NCI-H187 treated with DMSO at 0.1 percent for 48 hours (cell line): ENCODE data around the gene CEMIP2.
"Not testable (repeated sequence)": the region's sequence is repeated elsewhere in the genome, so short reads cannot be mapped to it uniquely, and the experiment has no call there.

ENCODE experiments used
- DNase-seq: peaks from one replicate; lab custom pipeline; 2025; lab: John Stamatoyannopoulos, UW

CEMIP2 gene, protein sequence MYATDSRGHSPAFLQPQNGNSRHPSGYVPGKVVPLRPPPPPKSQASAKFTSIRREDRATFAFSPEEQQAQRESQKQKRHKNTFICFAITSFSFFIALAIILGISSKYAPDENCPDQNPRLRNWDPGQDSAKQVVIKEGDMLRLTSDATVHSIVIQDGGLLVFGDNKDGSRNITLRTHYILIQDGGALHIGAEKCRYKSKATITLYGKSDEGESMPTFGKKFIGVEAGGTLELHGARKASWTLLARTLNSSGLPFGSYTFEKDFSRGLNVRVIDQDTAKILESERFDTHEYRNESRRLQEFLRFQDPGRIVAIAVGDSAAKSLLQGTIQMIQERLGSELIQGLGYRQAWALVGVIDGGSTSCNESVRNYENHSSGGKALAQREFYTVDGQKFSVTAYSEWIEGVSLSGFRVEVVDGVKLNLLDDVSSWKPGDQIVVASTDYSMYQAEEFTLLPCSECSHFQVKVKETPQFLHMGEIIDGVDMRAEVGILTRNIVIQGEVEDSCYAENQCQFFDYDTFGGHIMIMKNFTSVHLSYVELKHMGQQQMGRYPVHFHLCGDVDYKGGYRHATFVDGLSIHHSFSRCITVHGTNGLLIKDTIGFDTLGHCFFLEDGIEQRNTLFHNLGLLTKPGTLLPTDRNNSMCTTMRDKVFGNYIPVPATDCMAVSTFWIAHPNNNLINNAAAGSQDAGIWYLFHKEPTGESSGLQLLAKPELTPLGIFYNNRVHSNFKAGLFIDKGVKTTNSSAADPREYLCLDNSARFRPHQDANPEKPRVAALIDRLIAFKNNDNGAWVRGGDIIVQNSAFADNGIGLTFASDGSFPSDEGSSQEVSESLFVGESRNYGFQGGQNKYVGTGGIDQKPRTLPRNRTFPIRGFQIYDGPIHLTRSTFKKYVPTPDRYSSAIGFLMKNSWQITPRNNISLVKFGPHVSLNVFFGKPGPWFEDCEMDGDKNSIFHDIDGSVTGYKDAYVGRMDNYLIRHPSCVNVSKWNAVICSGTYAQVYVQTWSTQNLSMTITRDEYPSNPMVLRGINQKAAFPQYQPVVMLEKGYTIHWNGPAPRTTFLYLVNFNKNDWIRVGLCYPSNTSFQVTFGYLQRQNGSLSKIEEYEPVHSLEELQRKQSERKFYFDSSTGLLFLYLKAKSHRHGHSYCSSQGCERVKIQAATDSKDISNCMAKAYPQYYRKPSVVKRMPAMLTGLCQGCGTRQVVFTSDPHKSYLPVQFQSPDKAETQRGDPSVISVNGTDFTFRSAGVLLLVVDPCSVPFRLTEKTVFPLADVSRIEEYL (N-terminal part only)

DNA sequence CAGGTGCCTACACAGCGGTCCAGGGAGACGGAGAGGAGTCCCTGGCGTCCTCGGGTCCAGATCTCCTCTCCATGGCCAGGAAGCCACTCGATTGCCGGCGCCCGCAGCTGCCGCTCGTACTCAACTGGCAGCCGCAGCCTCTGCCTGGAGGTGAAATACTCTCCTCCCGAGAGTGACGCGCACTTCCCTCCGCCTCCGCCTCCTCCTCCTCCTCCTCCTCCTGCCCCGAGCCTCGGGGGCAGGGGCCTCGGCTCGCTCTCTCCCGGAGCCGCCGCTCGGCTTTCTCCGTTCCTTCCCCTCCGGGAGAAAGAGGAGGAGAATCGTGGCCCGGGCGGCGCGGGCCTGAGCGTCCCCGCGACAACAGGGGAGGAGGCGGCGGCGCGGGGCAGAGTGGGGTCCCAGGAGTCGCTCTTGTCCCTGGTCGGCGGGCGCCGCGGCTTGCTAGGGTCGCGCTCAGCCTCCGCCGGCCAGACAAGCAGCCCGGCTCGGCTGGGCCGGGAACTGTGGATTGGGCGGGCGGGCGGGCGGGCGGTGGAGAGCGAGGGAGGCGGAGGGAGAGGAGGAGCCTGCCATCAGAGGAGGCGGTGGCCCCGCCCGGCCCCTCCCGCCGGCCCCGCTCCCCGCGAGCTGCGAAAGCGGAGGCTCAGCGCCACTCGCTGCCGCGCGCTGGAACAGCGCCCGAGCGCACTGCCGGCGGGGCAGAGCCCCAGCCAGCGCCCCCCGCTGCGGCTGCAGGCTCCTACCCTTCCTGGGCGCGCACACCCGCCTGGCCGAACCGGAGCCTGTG, at the start of gene CEMIP2:
Gene CEMIP2 (minus strand): TSS at position 126 of the 787 bp plus-strand sequence. CDS start 18,140 bp downstream, outside the sequence.
- no peak for DNase-seq

DNA sequence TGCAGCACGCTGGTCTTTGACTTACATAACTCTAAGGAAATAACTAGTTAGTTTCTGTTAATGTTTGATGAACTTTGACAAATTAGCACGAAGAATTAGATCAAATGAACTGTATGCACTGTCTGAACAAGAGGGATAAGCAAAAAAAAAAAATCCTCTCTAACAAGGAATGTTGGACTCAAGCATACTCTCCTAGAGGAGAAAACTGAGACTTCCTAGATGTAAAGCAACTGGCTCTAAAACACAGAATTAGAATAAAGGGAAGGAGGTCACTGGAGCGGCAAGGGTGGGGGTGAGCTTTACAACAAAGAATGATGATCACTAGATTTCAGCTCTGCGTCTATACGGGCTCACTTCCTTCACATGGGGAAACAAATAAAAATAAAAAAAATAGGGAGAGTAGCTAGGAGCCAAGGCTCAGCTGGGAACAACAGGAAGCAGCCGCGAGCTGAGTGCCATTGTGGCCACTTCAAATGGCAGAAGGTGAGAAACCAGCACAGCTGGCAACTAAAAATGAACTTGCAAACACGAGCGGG, 48.7 kb upstream of the CEMIP2 start:
- no peak for DNase-seq

DNA sequence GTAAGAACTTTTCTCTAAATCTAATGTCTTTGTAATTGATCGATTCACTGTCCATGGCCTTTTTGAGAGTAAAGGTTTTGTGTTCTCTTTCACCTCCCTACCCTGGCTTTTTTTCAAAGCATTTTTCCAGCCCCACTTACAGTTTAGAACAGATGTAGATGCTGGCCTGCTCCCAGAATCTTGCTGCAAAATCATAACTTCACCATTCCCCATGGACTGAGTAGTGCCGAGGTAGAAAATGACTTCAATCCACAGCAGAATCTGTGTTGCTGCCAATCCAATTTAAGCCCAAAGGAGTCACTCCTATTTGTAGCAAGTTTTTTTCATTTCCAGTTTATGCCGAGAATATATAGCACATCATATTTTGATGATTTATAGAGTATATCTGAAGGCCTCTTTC, 46.5 kb upstream of the CEMIP2 start:
- DNase-seq, result no peak

DNA sequence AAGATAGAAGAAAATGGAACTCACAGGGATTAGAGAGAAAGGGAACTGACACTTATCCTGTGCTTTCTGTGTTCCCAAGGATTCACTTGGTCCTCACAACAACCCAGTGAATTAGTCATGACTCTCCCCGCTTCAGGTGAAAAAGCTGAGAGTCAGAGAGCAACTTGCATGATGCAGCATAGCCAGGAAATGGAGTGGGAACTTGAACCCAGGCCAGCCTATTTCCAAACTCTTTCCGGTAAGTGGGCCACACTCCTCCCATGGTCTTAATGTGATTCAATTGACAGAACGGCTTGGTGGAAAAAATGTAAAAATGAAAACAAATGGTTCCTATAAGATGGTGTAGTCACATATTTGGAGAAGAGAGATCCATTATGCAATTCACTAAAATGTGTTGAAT, 45.9 kb upstream of the CEMIP2 start:
- DNase-seq, result no peak

DNA sequence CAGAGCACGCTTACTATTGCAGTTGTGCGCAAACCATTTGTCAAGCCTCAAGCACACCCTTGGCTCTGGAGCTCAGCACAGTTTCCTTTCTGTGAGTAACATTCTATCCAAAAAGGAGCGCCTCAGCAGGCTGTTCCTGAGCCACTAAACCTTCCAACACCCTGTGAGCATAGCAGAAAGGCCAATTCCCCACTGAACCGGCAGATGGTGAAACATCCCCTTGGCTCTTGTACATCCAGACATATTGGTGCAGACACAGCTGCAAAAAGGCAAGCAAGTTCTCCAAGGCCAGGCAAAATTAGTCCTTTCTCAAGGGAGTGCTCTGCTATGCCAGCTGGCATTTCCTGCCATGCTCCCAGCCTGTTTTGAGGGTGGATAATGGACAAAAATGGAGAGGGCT, 44.1 kb upstream of the CEMIP2 start:
- DNase-seq, result no peak

DNA sequence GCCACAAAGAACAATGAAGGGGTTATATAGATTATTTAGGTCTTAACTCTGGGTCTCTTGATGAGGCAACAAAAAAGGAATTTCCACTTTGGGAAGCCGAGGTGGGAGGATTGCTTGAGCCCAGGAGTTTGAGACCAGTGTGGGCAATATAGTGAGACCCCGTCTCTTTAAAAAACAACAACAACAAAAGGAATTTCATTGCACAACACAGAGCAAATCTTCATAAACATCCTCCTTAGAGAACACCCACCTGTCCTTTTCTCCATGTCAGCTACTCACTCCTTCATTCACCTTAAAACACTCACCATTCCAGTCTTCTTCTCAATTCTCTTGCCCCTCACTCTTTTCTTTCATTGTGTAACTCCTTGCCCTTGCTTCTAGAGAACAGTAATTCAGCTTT, 39.8 kb upstream of the CEMIP2 start:
- DNase-seq, result no peak

DNA sequence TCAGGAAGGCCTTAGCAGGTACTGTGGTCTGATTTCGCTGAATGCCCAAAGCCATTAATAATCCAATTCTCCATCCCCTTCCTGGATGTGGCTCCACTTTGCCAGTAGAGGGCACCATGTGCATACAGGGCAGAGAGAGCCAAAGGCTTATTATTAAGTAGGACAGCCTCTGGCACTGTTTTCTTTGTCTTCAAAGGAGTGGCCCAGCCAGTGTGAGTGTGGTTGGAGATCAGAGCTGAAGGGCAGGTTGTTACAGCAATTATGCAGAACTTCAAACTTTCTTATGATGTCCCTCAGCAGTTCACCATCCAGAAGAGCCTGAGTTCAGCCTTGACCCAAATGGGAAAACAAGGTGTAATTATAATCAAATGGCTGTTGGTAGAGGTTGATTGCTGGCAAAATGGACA, 38.6 kb upstream of the CEMIP2 start:
- DNase-seq, result no peak

DNA sequence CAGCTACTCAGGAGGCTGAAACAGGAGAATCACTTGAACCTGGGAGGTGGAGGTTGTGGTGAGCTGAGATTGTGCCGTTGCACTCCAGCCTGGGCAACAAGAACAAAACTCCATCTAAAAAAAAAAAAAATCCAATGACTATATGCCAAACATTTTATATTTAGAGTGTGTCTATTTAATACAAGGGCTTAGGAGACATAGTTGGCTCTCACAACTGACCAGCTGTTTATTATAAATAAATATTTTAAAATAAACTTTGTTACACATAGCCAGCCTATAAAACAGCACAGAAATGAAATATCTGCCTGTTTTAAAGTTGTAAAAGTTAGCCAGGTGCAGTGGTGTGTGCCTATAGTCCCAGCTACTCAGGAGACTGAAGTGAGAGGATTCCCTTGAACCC, 36.8 kb upstream of the CEMIP2 start:
- DNase-seq, result not testable (repeated sequence)

DNA sequence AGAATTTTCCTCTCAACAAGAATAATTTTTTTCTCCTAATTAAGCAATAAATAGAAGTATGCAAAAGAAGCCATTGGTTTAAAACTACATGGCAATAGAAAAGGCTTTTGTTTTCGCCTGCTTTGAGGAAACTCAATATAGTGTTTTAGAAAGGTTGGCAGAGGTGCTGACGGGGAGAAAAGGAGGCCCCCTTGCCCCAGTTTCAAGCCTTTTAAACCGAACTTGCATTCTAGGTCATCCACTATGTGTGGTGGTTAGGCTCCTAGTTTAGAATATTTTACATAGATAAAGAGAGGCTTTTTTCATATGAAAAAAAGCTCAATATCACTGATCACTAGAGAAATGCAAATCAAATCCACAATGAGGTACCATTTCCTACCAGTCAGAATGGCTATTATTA, 33.5 kb upstream of the CEMIP2 start:
- DNase-seq, result no peak

DNA sequence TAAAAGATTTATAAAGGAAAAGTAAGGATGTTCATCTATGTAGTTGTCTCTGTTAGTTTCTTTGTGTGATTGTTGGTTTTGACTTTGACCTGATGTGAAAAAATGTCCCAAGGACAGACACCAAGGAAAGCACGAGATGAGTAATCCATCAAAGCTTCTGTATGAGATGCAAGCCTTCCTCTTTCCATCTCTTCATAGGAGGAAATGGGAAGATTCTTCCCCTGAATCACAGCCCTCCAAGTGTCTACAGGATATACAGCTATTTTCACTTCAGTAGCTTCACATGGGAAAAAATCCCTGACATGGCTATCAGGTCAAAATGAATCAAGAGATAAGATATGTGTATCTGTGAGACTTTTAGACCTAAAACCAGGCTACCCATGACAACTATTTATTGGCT, 29.0 kb upstream of the CEMIP2 start:
- no peak for DNase-seq

DNA sequence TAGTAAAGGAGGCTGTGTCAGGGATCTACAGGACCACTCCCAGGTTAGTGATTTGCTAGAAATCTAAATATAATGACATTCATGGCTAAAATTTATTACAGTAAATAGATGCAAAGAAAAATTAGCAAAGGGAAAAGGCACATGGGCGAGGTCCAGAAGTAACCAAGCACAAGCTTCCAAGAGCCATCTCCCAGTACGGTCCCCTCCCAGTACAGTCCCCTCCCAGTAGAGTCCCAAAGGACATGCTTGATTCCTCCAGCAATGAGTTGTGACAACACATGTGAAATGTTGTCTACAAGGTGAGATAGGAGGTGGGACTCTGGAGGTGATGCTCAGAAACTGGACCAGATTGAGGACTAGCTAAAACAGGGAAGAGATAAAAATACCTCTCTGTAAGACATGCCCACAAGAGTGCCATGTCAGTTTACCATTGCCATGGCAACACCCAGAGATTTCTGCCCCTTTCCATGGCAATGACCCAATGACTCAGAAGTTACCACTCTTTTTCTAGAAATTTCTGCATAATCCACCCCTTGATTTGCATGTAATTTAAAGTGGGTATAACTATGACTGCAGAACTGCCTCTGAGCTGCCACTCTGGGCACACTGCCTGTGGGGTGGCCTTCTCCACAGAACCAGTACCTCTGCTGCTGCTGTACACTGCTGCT, 27.9 kb upstream of the CEMIP2 start:
- DNase-seq, result no peak

DNA sequence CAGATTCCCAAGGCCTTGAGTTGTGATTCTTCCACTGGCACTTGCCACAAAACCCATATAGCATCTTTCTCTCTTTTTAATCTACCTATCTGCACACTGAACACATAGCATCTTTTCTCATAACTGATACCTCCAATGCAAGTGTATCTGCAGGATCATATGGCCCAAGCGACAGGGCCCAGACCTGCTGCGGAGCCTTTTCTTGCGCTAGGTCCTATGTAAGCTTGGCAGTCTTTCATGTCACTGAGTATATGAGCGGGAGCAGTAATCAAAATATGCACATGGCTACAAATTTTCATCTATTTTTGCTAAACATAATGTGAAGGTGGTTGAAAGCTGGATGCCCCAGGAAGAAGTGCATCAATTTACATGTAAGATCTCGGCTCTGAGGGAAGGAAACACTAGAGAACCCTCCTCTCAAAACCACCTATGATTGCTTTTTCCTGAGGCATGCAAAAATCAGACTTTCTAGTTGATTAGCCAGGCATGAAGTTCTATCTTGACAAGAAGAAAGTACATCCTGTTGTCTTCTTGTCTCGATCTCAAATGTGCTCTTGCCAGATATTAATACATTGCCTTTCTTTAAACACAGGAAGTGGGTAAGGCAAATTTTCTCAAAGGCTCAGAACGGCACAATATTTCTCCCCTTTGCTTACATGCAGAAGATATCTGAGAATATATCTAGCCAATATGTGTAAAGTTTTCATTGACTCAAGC, 26.9 kb upstream of the CEMIP2 start:
- no peak for DNase-seq

DNA sequence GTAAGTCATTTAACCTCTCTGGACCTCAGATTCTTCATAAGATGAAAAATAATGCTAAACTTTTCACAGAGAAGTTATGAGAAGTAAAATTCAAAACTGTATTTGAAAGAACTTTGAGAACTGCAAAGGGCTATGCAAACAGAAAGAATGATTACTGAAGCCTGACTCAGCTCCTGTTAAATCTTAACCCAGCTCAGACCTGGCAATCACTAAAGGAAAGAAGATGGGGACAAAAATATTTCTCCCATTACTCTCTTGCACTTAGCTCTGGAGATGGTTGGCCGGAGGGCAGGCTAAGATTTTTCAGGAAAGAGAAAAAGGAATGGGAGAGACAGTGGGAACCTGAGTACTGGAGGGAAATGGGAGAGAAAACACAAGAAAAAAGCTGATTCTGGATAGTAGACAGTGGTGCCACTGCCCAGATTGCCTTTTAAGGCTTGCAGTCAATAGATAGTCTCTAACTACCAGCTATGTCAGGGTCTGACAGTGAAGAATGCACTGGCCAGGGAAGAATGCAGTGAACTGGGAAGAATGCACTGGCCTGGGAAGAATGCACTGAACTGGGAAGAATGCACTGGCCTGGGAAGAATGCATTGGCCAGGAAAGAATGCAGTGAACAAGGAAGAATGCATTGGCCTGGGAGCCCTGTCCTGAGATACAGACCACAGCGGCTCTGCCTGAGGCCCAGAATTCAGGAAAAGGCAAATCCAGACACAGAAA, 25.2 kb upstream of the CEMIP2 start:
- no peak for DNase-seq

DNA sequence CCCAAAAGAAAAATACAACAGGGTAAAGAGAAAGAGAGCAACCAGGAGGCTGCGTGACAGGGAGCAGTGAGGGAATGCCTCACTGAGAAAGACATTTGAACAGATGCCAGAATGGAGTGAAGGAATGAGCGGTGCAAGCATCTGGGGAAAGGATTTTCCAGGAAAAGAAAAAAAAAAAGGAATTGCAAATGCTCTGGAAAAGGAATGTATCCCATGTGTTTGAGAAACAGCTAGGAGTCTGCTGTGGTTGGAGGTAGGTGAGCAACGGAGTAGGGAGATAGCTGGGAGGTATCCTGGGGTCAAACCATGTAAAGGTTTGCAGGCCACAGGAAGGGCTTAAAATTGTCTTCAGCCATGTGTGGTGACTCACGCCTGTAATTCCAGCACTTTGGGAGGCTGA, 23.6 kb upstream of the CEMIP2 start:
- no peak for DNase-seq

DNA sequence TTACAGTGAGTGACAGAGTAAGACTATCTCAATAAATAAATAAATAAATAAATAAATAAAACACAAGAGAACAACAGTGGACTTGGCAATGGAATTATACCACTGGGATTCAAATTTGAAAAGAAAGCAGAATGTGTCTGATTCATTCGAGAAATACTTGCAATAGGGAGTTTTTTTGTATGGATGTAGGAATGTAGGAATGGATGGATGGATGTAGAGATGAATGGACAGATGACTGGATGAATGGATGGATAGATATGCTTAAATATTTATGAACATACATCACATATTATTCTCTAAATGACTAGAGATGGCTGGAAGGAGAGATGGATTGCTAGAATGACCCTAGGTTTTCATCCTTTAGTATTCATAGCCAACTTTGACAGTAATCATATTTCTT, 22.0 kb upstream of the CEMIP2 start:
- no peak for DNase-seq

DNA sequence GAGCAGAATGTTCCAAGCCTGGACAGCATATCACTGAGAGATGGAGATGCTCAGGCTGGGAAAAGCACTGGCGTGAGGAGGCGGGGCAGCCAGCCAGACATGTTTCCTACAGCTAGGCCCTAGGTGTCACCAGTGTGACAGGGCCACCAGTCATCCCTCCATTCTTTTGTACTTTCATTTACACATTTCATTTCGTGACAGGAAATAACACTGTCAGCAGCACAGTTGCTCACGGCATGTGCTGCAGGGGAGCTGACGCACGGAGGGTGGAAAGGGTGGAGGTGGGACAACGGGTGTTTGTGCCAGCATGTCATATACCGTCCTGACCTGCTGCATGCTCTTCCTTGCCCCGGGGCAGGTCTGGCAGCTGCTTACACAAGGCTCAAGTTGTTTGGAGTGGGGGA, 14.8 kb upstream of the CEMIP2 start:
- DNase-seq, result no peak

DNA sequence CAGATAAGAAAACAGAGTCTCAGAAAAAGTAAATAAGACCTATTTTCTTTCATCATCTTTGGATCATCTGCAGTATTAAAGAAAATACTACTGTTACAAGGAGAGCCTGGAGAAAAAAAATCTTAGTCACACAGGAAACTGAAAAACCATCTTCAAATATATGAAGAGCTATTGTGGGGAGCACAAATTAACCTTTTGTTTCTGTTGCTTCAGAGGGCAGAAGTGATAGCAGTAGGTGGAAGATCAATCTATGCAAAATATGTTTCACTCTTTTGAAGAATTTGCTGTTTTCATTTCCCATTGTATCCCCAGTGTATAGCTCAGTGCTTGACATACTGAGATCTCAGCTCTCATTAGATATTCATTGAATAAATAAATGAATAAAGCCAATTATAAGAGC, 13.1 kb upstream of the CEMIP2 start:
- DNase-seq, result no peak

DNA sequence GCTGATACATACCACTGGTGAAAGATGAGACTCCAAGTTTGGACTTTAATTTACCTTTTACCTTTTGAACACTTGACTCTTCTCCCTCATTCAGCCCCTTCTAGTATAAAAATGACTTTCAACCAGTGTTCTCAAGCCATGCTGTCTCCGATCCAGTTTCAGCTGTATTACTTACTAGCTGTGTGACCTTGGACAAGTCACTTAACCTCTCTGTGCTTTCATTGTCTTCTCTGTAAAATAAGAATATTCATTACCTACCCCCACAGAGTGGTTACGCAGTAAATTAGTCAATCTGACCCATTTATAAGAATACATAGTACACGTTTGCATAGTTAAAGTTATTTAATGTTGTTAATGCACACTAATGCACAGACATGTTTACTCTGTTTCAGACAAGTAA, 12.6 kb upstream of the CEMIP2 start:
- DNase-seq, result no peak

DNA sequence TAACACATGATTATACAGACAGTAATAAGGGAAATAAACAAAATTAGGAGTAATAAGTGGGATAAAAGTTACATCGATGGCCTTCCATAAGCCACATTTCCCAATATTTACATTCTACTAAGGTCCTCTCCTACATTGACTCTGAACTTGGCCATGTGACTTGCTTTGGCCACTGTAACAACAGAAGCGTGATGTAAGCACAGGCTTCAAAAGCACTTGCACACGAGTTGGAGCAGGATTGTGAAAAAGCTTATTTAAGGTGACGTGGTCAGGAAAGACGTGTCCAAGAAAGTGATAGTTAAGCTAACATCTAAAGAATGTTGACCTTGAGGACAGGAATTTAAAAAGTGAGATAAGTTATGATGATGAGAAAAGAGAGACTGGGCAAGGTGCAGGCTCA, 9.8 kb upstream of the CEMIP2 start:
- DNase-seq, result no peak
